ENCODE results near the gene IGSF6. TPM values are rescaled to one million over a fixed set of nuclear protein-coding genes. Genes with fewer than 3 reads are reported as not detected.

The IGSF6 gene
- polyA plus RNA-seq, 2 of the 4 experiments (the other 2 are of a cell fraction) = not detected

Small RNAs within 50 kb of the gene (small RNA-seq; reads per million reads assigned to genes)
- 0 to 194 (median 4.8) reads per million in 6 experiments for gene RNU6-1005P
- gene RNU6-196P = 0 to 0.26 (median 0) reads per million in 6 experiments

Other genes starting within 250 kb of the IGSF6 start
- 110 and 124 TPM in 2 replicates for gene METTL9, start 53.0 kb downstream of the IGSF6 start, polyA plus RNA-seq (2011; rRNA removed)
- 69.1 to 72.2 TPM (median 69.5 TPM) in 3 replicates for gene METTL9, start 53.0 kb downstream of the IGSF6 start, polyA plus RNA-seq (2017; fragmentation: RNase III; extraction: RNeasy Plus Mini Kit Qiagen cat#74134 plus additional on column Dnase treatment)
- gene OTOA, start 11.4 kb upstream of the IGSF6 start, polyA plus RNA-seq (2011; rRNA removed) = 0.05 and 0.08 TPM in 2 replicates
- 0.04 TPM in 1 of 3 replicates, not detected in the others for gene OTOA, start 11.4 kb upstream of the IGSF6 start, polyA plus RNA-seq (2017; fragmentation: RNase III; extraction: RNeasy Plus Mini Kit Qiagen cat#74134 plus additional on column Dnase treatment)
- 20.9 and 30.5 TPM in 2 replicates for gene NPIPB4, start 205.1 kb upstream of the IGSF6 start, polyA plus RNA-seq (2011; rRNA removed)
- gene NPIPB4, start 205.1 kb upstream of the IGSF6 start, polyA plus RNA-seq (2017; fragmentation: RNase III; extraction: RNeasy Plus Mini Kit Qiagen cat#74134 plus additional on column Dnase treatment) = 24.4 to 29.2 TPM (median 25.5 TPM) in 3 replicates